Measurements from ENCODE around the gene ACVR1B. TPM values are rescaled to one million over a fixed set of nuclear protein-coding genes. Genes with fewer than 3 reads are reported as not detected.

The ACVR1B gene
- total and polyA plus RNA-seq, 2 experiments from 2014 or later, result 2.4 to 7.5 TPM

- peaks cover 4% of the 10 kb centered on the region; the same call in 1 of the 2 replicates for H3K27me3 ChIP-seq (ENCODE audit: insufficient read depth)
- DNase-seq (ENCODE audit: low spot score) (no peak), ATAC-seq (no peak)
- TF ChIP-seq CTCF (conservative IDR thresholded peaks at IDR 0.05; ENCODE audit: low read depth in 2 of 2), result no peak
- TF ChIP-seq NANOG (IDR thresholded peaks at IDR 0.05; ENCODE audit: borderline replicate concordance), result no peak
- no peak for TF ChIP-seq EZH2 (IDR thresholded peaks at IDR 0.05; ENCODE audit: low read depth, unreplicated experiment)
- no peak for TF ChIP-seq ZNF462 (CRISPR knock-in tag; IDR thresholded peaks at IDR 0.05)
- TF ChIP-seq POLR2AphosphoS5 (IDR thresholded peaks at IDR 0.05; ENCODE audit: low read depth), result no peak
- TF ChIP-seq STAT1 (IDR thresholded peaks at IDR 0.05; ENCODE audit: unreplicated experiment), result no peak
- no peak for TF ChIP-seq ETS1 (IDR thresholded peaks at IDR 0.05)
- H2AFZ ChIP-seq, result no peak overlapping the region
- no peaks in the 10 kb centered on the region for H3F3A ChIP-seq (replicated peaks; ENCODE audit: low read depth)
- H3K4me3 ChIP-seq, result no peak overlapping the region
- H3K27me3 Mint-ChIP-seq (ENCODE audit: insufficient read depth, low read depth, poor library complexity), result no peaks in the 10 kb centered on the region
- H3K36me3 ChIP-seq (ENCODE audit: insufficient read depth), result no peaks in the 10 kb centered on the region
- H3K27ac Mint-ChIP-seq, result no peak overlapping the region
- no peaks in the 10 kb centered on the region for H3K4me1 ChIP-seq (ENCODE audit: insufficient read depth)
- no peak overlapping the region for H3K27ac ChIP-seq (ENCODE audit: low read depth)
- H3K4me2 ChIP-seq, result no peak overlapping the region
- H3K36me3 Mint-ChIP-seq (ENCODE audit: low read depth), result peaks cover 9% of the 10 kb centered on the region
- peaks cover 2% of the 10 kb centered on the region for H3K4me1 Mint-ChIP-seq
- H3K9me3 Mint-ChIP-seq, result no peaks in the 10 kb centered on the region
- peaks cover 35% of the 10 kb centered on the region for H3K79me2 ChIP-seq (replicated peaks; ENCODE audit: insufficient read depth)
- H3K9me2 ChIP-seq (ENCODE audit: insufficient read depth), result no peaks in the 10 kb centered on the region
- H3K4me3 Mint-ChIP-seq, result no peak overlapping the region
- peaks cover 22% of the 10 kb centered on the region for H4K20me1 ChIP-seq (replicated peaks; ENCODE audit: insufficient read depth)
Observed at GRCh38 chr12:51960488-51960887, 9.0 kb downstream of the ACVR1B start.

Data from GM23338 (cell line).